HFF-Myc (cell line): ENCODE measurements around the gene LCN9.

Source experiments
- DNase-seq: peaks from one replicate; pipeline ENCODE4 v3.0.0-alpha.2; 2011; ENCODE audit warnings: low read depth; ENCODE audit errors: extremely low read depth
- H3K4me3 ChIP-seq: replicated peaks from 2 replicates; pipeline ENCODE4 v1.5.1; 2011; ENCODE audit warnings: low read depth, mild to moderate bottlenecking, control low read depth, low read length
- CTCF ChIP-seq: IDR thresholded peaks from 2 replicates; pipeline ENCODE4 v1.5.1; 2012; ENCODE audit warnings: mild to moderate bottlenecking, low read depth, low read length, control low read depth; ENCODE audit errors: missing control alignments

LCN9 gene

GRCh38 chr9:135648494-135649410, 14.4 kb upstream of the LCN9 start:
- TF ChIP-seq CTCF: no peak
- H3K4me3 ChIP-seq: no peak overlapping the region
- no peak for DNase-seq

GRCh38 chr9:135649508-135649907, 13.6 kb upstream of the LCN9 start:
- TF ChIP-seq CTCF: no peak

GRCh38 chr9:135650408-135650807, 12.7 kb upstream of the LCN9 start:
- no peak overlapping the region for H3K4me3 ChIP-seq
- no peak for DNase-seq
- no peak for TF ChIP-seq CTCF

More at GRCh38 chr9:135649508-135649907, 13.6 kb upstream of the LCN9 start:
- no peak overlapping the region for H3K4me3 ChIP-seq
- no peak for DNase-seq

- H3K4me3 ChIP-seq: no peak overlapping the region
- no peak for DNase-seq
- TF ChIP-seq CTCF: no peak
These were observed 7.8 kb upstream of the LCN9 start for GRCh38 chr9:135655317-135655716.

- DNase-seq: no peak
- no peak overlapping the region for H3K4me3 ChIP-seq
- no peak for TF ChIP-seq CTCF
These were observed 5.7 kb upstream of the LCN9 start for GRCh38 chr9:135657416-135657815.

- no peak for DNase-seq
- H3K4me3 ChIP-seq: no peak overlapping the region
- TF ChIP-seq CTCF: no peak
These were observed 3.9 kb upstream of the LCN9 start for GRCh38 chr9:135659252-135659651.
